ENCODE results near the gene TCF7.

The TCF7 gene

DNA sequence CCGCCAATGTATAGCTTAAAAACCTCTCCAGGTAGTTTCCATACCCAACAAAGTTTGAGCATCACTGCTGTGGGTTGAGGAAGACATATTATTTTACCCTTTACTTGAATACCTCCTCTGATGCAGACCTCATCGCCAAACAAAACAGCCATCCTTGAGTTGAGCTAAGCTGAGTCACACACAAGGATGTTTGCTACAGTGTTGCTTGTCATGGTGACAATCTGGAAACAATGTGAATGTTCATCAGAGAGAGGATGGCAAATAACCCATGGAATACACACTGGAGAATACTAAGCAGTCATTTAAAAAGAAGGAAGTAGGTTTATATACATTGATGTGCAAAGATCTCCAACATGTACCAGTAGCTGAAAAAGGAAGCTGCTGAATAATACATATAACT, 41.1 kb upstream of the TCF7 start:
- TF ChIP-seq CTCF (IDR thresholded peaks at IDR 0.05; ENCODE audit: control extremely low read depth, extremely low read depth, low read depth, missing control alignments), result no peak
- ChIA-PET CTCF (interaction anchor here (1.2 to 4.4 kb wide), 8 partner anchors 9 to 67 kb away, joined by 3 to 39 read pairs (median 7); no protein-coding TSS in a partner anchor), POLR2A (no interaction called here)
- DNase-seq (ENCODE audit: extremely low spot score), result no peak

- no peak for TF ChIP-seq CTCF (IDR thresholded peaks at IDR 0.05; ENCODE audit: control extremely low read depth, extremely low read depth, low read depth, missing control alignments)
- POLR2A ChIA-PET, result no interaction called here
- CTCF ChIA-PET, result interaction anchor here (4.4 kb wide), 1 partner anchor 35 kb away, joined by 39 read pairs; no protein-coding TSS in a partner anchor
- DNase-seq (ENCODE audit: extremely low spot score), result no peak
Observed at GRCh38 chr5:134075102-134075501, 39.4 kb upstream of the TCF7 start.

DNA sequence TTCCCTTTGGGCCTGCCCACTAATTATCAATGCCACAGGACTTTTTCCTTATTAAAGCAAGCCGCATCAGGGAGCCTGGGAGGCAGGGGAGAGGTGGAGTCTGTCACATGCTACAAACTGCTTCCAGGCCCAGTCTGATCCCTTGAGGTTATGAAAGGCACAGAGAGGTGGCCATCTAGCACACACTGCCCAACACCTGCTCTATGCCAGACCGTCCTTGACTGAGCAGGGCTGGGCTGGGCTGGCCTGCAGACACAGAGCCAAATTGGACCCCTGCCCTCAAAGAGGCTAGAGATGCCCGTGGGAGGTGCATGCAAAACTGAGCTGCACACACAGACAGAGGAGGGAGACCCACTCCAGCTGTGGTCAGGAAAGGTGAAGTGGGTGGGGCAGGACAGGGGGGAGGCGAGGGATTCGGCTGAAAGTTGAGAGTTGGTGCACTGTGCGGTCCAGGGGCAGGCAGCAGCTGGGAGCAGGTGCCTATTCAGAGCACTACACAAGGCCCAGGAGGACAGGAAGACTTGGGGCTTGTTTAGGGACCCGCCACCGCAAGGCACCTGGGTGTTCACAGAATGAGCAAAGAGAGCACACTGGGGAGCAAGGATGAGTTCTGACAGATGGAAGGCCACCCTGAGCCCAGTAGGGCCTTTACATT, 36.4 kb upstream of the TCF7 start:
- TF ChIP-seq CTCF (IDR thresholded peaks at IDR 0.05; ENCODE audit: control extremely low read depth, extremely low read depth, low read depth, missing control alignments), result no peak
- DNase-seq (ENCODE audit: extremely low spot score), result no peak
- ChIA-PET POLR2A (no interaction called here), CTCF (interaction anchor here (0.7 to 2.8 kb wide), 5 partner anchors 17 to 52 kb away, joined by 3 to 22 read pairs (median 3); no protein-coding TSS in a partner anchor)

DNA sequence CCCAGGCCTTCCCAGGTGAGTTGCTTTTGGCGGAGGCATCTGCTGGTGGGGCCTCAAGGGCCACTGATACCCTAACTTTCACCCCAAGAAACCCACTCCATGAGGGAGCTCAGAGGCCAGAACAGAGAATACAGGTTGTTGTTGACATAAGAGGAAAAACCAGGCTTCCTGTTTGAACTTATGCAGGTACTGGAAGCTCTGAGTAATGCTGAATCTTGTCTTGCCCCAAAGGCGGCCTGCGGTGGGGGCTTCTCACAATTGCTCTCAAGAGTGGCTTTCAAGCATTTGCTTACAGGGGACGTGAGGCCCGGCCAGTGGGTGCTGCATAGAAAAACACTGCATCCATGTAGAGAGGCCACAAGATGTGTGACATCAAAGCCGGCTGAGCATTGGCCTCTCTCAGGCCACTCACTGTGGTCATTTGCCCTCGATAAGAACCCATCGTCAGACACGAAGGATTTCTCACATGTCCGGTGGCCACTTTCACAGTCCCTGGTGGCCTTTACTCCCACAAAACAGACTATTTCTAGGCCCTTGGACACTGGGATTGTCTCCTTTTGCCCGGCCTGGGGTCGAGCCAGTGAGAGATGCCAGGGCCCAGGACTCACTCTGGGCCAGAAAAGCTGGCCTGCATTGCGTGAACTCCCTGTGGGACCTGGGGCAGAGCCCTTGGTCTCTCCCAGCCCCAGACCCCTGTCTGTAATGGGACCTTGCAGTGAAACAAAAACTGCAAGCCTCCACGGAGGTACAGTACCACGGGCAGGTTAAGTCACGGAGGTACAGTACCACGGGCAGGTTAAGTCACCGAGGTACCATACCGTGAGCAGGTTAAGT, 34.5 kb upstream of the TCF7 start:
- POLR2A ChIA-PET, result no interaction called here
- TF ChIP-seq CTCF (IDR thresholded peaks at IDR 0.05; ENCODE audit: control extremely low read depth, extremely low read depth, low read depth, missing control alignments), result no peak
- CTCF ChIA-PET, result interaction anchor here (1.8 to 2.4 kb wide), 2 partner anchors 22 to 40 kb away, joined by 6 read pairs; no protein-coding TSS in a partner anchor
- no peak for DNase-seq (ENCODE audit: extremely low spot score)

DNA sequence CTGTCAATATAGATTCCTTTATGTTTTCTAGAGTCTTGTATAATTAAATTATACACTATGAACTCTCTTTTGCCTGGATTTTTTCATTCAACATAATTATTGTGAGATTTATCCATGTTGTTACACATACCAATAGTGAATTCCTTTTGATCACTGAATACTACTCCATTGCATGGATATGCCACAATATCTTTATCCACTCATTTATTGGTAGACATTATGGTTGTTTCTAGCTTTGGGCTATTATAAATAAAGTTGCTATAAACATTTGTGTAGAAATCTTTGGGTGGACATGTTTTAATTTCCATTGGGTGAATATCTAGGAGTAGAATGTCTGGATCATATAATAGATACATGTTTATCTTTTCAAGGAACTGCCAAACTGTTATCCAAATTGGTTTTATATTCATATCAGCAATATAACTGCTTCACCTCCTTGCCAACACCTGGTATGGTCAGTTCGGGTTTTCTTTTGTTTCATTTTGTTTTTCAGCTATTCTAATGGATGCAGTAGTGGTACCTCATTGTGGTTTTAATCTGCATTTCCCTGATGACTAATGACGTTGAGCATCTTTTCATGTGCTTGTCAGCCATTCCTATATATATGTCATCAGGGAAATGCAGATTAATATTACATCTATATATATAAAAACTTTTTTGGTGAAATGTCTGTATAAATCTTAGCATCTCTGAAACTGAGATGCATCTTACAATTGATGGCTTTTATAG, 32.1 kb upstream of the TCF7 start:
- CTCF ChIA-PET, result interaction anchor here (1.0 to 4.5 kb wide), 5 partner anchors 9 to 43 kb away, joined by 3 to 28 read pairs (median 4); no protein-coding TSS in a partner anchor
- no peak for DNase-seq (ENCODE audit: extremely low spot score)
- POLR2A ChIA-PET, result interaction anchor here (1.3 kb wide), 1 partner anchor 18 kb away, joined by 3 read pairs; no protein-coding TSS in a partner anchor
- no peak for TF ChIP-seq CTCF (IDR thresholded peaks at IDR 0.05; ENCODE audit: control extremely low read depth, extremely low read depth, low read depth, missing control alignments)

DNA sequence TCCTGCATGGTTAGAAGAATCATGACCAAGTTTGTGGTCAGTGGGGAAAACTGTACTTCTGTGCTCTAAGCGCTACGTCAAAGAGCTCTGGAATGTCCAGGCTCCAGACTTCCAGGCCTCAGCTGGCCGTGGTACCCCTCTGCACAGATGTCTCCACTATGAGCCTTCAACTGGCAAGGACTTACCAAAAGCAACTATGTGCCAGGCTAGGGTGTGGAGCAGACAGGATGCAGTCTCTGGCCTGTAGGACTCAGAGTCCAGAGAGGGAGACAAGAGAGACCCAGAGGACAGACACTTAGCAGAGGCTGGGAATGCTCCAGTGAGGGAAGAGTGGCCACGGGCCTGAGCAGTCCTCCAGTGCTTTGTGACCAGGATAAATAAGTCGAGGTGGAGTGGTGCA, 31.0 kb upstream of the TCF7 start:
- no peak for DNase-seq (ENCODE audit: extremely low spot score)
- ChIA-PET CTCF (interaction anchor here (0.6 to 4.5 kb wide), 5 partner anchors 17 to 58 kb away, joined by 3 to 28 read pairs (median 5); no protein-coding TSS in a partner anchor), POLR2A (interaction anchor here (0.6 to 0.7 kb wide), 2 partner anchors 17 to 39 kb away, joined by 4 to 5 read pairs; no protein-coding TSS in a partner anchor)
- TF ChIP-seq CTCF (IDR thresholded peaks at IDR 0.05; ENCODE audit: control extremely low read depth, extremely low read depth, low read depth, missing control alignments), result no peak
